GM19043 (cell line): Measurements from ENCODE around the gene HM13.
"Not testable (repeated sequence)": the region's sequence is repeated elsewhere in the genome, so short reads cannot be mapped to it uniquely, and the experiment has no call there.

Experiments used
- ATAC-seq: cut with Tn5 transposase; IDR thresholded peaks from one replicate; pipeline ENCODE4 v1.9.1; 2021; ENCODE audit warnings: low read depth; ENCODE audit not compliant: unreplicated experiment

The HM13 gene

DNA sequence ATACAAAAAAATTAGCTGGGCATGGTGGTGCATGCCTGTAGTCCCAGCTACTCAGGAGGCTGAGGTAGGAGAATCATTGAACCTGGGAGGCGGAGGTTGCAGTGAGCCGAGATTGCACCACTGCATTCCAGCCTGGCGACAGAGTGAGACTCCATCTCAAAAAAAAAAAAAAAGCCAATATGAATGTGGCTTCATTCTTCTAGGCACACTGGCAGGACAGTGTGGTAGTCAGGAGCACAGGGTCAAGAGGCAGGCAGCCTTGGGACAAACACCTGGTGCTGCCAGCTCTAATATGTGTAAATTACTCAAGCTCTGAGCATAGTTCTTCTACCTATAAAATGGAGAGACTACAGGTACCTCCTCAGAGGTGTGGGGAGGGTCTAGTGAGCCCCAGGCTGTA lies 25.4 kb downstream of the HM13 start:
- not testable (repeated sequence) for ATAC-seq

DNA sequence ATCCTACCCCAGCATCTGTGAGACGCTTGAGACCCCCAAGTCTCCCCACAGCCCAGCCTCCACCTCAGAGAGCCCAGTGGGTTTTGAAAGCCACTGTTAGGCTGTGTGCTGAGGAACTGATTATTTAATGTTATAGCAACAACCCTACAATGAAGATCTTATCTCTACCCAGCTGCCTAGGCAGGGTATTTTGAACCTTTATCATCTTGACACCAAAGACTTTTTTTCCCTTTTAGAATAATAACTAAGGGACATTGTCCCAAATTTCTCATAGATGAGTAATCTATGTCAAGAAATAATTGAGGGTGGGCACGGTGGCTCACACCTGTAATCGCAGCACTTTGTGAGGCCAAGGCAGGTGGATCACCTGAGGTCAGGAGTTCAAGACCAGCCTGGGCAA lies 26.2 kb downstream of the HM13 start:
- ATAC-seq = no peak

DNA sequence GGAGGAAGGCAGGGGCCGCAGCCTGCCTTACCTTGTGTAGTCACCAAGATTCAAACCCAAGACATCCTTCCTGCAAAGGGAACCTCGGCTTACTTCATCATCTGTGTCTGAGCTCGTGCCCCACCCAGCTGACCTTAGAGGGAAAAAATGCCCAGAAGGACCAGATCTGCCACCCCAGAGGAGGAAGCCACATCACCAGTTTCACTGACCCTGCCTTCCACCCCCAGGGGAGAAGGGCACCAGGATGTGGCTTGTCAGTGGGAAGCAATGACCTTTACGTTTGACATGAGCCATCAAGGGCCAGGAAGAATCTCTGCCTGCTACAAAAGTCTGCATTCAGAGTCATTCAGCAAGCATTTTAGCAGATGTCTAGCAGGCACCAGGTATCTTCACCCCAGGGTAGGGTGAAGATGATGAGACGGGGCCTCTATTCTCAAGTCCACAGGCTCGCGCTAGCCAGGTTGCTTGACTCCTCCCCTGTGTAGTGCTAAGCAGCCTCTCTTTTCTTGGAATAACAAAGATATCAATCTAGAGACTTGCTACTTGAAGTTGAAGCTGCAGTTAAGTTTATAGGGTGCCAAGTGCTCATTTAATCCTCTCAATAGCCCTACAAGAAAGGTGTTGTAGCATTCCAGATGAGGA lies 28.1 kb downstream of the HM13 start:
- ATAC-seq = no peak

DNA sequence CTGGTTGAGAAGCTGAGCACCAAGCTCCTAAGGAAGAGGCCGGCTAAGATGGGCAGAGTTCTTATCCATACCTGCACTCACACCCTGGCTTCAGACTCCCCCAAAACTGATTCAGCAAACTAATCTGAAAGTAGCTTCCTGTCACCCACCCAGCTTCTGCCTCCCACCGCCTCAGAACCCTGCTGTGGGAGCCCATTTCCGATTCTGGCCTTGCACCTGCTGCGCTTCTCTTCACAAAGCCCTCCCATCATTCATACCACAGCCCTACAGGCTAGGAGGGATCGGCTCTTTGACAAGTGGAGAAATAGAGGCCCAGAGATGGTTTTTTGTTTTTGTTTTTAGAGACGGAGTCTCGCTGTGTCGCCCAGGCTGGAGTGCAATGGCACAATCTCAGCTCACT lies 28.7 kb downstream of the HM13 start:
- ATAC-seq = no peak

DNA sequence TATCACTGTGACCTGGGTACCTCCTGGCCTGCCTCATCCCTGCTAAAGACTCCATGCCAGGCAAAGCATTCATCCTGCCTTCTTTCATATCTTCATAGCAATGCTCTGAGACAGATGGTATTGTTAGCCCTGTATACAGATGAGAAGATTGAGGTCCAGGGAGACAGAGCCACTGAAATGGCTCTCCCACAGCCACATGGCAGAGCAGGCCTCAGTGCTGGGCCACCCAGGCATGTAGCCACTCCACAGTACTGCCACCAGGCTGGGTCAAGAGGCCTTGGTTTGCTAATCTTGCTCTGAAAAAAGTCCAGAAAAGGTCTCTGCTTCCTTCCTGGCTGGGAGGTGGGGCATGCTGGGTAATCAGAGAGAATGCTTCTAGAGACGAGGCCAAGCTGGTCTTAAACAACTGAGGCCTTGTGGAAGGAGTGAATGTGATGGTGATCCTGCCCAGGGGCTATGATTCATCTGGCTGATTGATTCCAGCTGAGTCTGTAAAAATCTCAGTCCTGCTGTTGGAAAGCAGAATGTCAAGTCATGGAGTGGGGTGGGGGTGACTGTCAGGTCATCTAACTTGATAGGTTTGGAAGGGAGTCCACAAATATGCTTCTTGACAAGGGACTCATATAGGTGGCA lies 29.8 kb downstream of the HM13 start:
- ATAC-seq = no peak

DNA sequence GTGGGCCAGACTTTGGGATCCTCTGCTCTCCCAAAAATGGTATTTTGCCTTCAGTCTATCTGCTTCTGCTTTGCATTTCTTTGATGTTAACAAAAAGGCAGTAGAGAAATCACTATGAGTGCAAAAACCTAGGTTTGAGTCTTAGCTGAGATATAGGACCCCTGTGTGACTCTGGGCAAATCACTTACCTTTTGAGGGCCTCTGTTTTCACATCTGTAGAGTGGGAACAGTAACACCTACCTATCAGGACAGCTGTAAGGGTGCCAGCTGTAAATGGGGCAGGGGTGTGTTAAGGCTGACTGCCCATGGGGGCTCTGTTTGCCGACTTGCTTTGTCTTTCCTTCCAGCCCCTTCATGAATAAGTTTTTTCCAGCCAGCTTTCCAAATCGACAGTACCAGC lies 30.4 kb downstream of the HM13 start:
- ATAC-seq = no peak

DNA sequence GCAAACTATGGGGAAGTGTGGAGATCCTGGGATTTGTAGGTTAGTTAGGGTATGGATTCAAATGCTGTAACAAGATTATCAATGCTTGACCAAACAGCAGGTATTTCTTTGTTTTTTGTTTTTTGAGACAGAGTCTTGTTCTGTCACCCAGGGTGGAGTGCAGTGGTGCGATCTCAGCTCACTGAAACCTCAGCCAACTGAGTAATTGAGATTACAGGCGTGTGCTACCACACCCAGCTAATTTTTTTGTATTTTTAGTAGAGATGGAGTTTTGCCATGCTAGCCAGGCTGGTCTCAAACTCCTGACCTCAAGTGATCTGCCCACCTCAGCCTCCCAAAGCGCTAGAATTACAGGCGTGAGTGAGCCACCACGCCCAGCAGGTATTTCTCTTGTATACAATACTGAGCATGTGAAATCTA lies 31.4 kb downstream of the HM13 start:
- not testable (repeated sequence) for ATAC-seq

DNA sequence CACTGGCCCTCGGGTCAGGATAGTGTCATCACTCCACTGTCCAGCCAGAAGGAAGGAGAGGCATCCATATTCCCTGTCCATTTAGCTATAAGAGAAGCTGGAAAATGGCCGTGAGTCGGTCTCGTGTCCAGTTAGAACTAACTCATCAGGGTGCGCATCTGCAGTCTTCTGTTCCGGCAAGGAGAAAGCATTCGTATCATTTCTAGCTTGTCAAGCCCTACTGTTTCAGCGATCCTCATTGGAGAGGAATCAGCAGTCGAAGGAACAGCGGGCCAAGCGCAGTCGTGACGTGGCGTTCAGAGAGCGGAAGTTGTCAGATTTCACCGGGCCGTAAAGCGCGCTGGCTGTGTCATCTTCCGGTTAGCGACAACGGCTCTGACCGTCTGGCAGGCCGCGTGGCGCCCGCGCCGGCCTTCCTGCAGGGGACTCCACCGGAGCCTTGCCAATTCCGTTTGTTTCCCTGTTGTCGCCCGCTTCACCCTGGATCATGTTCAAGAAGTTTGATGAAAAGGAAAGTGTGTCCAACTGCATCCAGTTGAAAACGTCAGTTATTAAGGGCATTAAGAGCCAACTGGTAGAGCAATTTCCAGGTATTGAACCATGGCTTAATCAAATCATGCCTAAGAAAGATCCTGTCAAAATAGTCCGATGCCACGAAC lies 32.9 kb downstream of the HM13 start:
- peak; percentile 77 for ATAC-seq

DNA sequence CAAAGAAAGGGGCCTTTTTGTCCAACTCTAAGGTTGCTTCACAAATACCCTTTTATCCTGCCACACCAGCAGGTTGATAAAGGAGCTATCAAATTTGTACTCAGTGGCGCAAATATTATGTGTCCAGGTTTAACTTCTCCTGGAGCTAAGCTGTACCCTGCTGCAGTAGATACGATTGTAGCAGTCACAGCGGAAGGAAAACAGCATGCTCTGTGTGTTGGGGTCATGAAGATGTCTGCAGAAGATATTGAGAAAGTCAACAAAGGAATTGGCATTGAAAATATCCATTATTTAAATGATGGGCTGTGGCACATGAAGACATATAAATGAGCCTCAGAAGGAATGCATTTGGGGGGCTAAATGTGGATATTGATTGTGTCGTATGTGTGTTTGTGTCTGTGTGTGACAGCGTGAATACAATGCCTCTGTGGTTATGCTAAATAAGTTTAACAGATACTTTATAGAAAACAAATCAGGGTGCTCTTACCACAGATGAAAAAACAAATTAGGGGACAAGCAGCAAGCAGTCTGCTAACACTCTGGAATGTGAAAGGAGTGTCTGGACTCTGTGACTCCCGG lies 33.6 kb downstream of the HM13 start:
- ATAC-seq = no peak

DNA sequence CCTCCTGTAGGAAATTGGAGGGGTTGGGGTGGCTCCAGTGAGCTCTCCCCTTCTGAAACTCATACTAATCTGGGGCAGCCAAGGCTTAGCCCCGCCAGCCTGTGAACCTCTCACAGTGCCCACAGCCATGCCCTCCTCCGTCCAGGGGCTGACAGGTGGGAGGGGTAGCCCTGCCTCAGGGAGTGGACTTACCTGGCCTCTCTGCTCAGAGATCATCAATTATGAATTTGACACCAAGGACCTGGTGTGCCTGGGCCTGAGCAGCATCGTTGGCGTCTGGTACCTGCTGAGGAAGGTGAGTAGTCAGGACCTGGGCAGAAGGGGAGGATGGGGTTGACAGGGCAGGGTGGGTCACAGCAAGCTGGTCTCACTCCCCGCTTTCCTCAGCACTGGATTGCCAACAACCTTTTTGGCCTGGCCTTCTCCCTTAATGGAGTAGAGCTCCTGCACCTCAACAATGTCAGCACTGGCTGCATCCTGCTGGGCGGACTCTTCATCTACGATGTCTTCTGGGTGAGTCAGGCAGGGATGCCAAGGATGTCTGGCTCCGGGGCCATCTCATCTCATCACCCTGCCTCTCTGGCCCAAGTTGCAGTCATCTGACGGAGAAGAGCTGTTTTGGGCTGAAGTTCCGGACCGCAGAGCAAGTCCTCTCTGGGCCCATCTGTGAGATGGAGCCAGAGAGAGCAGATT lies 34.7 kb downstream of the HM13 start:
- ATAC-seq = no peak

DNA sequence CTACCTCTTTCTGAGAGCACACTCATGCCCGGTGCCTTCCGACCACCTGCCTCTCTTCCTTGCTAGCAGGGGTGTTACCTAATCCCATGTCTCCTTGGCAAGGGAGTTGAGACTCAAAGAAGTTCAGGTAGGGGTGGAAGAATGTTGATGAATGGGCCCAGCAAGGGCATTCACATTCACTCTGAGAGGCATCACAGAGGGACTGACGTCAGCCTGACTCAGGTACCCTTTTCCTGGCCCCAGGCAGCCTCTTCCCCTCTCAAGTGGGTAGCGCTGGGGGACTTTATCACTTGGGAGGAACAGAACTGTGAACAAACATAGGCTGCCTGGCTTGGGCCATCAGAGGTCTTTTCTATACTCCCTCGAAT lies 35.3 kb downstream of the HM13 start:
- ATAC-seq = no peak

DNA sequence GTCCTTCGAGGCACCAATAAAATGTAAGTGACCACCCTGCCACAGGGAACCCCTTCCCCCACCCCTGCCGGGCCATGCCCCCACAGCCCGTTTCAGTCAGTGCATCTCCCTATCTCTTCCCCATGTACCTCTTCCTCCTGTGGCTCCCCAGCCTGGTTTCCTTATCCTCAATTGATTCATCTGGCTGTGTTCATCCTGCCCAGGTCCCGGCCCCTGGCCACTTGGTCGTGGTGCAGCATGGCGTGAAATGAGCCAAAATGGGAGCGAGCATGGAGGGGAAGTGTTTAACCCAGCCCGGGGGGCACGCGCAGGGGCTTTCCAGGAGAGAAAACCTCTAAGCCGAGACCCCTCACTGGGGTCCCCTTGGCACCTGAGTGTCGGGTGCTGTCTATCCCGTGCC lies 35.9 kb downstream of the HM13 start:
- ATAC-seq = no peak

DNA sequence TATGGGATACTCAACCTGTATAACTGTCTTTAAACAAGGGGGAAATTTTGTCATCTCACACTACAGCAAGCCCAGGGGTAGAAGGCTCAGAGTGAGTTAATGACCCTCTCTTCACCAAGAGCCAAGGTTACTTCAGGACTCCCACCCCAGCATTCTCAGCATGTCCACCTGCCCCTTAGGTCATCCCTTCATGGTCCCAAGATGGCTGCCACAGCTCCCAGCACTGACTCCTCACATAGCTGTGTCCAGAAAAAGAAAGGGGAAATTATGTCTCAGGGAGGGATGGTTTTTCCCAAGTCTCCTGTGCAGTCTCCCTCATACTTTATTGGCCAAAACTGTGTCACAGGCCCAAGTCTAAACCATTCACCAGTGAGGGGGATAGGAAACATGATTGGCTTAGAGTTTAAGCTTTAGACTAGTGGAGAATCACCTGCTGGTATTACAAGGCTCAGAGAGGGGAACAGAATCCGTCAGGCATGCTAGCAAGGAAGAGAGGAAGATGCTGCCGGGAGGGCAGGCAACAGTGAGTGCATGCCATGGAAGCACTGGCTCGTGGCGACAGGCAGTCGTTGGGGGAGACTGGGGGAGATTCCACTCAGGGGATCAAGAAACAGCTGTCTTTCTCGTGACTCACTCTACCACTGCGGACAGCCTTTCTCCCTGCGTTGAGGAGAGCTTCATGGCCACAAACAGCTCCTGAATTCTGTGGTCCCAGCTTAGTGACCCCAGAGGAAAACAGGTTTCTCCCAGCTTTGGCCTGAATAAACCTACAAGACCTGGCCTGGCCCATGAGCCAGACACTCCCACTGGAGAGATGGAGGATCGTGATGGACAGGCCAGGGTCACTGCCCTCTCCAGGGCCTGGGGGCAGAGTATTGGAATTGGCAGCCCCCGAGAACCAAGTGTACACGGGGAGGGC lies 37.2 kb downstream of the HM13 start:
- no peak for ATAC-seq

DNA sequence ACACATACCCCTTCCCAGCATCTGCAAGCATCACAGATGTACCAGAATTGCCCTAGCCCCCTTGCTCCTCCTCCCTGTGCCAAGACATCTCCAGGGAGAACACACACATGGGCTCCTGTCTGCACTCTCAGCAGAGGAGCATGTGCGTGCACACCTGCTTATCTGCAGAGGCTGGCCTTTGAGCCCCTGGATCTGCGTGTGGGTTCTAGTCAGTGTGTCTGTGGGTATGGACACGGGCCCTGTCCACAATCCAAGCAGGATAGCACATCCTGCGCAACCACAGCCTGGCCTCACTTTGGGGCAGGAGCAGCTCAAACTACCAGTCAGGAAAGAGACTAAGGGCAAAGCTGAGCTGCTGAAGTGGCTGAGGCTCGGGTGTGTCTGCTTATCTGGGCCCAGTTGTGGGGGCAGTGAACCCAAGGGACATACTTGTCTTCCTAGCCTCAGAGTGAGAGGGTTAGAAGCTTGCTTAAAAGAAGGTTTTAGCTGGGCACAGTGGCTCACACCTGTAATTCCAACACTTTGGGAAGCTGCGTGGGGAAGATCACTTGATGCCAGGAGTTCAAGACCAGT lies 41.0 kb downstream of the HM13 start:
- ATAC-seq = no peak

DNA sequence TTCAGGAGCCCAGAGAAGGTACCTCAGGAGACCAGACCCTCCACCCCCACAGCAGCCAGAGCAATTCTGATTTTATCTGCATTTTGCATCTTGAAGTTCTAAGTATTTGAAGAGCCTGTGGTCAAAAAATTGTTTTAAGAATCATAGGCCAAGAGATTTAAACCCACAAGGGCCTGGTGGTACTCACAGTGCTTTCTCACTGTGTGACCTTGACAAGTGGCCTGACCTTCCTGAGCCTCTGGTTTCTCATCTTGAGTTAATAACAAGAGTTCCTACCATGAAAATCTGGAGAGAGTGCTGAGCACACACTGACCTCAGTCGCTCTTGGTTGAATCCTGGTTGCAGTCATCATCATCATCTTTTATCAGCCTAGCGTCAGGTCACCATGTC lies 45.5 kb downstream of the HM13 start:
- ATAC-seq = no peak

DNA sequence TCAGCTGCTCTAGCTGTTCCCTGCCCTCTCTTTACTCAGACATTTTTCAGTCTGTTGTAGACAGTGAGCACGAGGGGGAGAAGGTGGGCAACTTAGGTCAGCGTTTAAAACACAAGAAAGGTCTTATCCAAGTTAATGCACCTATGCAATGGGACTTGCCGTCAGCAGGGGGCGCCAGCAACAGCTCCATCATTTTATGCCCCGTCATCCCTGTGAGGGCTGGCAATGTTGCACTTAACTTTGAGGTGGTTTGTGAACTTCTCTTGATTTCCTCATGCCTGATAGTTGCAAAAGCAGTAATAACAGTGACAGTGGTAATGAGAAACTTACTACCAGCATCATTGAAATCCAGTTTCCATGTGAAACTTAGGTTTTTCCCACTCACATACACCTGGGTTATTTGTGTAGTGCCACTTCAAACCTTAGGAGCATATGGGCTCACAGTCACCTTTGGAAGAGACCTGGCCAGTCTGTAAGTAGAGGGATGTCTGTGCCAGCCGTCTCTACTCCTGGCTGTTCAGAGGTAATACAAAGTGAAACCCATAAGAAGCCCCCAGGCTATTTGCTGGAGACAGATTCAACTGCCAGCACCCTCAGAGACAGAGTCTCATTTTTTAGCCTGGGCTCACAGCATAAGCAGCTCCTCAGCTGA lies 46.0 kb downstream of the HM13 start:
- no peak for ATAC-seq

DNA sequence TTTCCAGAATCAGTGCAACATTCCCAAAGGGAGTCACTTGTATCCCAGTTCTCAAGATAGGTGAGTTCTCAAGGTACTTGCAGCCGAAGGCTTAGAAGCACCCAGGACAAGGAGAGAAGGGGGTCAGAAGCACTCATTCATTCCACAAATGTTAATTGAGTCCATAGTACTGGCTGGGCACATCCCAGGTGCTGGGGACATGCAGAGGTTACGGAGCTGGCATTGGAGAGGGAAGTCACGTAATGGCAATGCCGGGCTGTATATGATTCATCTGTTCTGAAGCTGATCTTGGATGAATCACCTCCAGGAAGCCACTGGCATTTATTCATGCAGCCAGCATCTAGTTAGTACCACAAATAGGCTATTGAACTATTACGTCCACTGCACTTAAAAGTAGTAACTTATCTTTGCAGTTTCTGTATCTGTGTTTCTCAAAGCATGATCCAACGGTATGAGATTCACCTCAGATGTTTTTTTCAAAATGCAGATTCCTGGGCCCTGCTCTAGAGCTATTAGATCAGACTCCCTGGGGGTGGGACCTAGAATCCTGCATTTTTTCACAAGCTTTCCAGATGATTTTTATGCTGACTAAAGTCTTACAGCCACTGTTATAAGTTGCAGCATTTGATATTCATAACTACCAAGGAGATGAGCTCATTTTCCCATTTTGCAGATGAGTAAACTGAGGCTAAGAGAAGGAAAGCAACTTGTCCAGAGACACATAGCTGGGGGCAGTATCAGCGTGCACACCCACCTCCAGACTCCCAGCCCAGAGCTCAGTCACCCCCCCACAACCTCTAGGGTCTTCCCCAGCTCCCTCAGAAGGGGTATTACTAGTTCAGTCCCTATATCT lies 46.7 kb downstream of the HM13 start:
- no peak for ATAC-seq

DNA sequence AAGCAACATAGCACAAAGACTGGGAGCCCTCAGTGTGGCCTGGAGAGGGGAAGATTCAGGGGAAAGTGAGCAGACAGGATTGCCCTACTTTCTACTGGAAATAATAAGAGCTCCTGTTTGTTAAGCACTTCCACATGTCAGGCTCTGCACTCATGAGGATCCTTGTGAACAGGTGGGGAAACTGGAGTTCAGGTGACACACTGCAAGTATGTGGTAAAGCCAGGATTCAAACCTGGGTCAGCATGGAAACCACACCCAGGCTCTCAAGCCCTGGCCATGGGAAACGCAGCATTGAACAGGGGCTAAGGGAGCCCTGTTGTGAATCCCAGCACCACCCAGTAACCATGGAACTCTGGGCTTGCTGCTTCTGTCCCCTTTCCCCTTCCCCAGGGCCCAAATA lies 48.0 kb downstream of the HM13 start:
- ATAC-seq = no peak

DNA sequence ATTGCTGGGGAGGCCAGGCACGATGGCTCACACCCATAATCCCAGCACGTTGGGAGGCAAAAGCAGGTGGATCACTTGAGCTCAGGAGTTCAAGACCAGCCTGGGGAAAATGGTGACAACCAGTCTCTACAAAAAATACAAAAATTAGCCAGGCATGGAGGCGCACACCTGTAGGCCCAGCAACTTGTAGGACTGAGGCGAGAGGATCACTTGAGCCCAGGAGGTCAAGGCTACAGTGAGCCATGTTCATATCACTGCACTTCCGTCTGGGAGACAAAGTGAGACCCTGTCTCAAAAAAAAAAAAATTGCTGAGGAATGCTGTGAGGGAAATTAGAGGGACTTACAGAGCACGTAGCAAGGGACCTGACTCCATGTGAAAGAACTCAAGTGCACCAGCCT lies 50.0 kb downstream of the HM13 start:
- ATAC-seq = no peak
